ENCODE measurements around the gene IGIP. TPM values are rescaled to one million over a fixed set of nuclear protein-coding genes. Genes with fewer than 3 reads are reported as not detected.

The IGIP gene
- total RNA-seq, 1 experiment from 2014 or later = 1.7 TPM

- Mint-ChIP-seq H3K27ac (no peak overlapping the region), H3K27me3 (ENCODE audit: low read depth) (peaks cover 11% of the 10 kb centered on the region), H3K36me3 (no peaks in the 10 kb centered on the region), H3K4me3 (no peak overlapping the region), H3K9me3 (no peaks in the 10 kb centered on the region), H3K4me1 (peaks cover 11% of the 10 kb centered on the region)
- TF ChIP-seq NR2C2 (CRISPR knock-in tag; IDR thresholded peaks at IDR 0.05) (no peak), MAX (CRISPR knock-in tag; IDR thresholded peaks at IDR 0.05) (no peak), ZNF423 (CRISPR knock-in tag; IDR thresholded peaks at IDR 0.05) (peak; percentile 71)
- TF ChIP-seq, protein P1, sequence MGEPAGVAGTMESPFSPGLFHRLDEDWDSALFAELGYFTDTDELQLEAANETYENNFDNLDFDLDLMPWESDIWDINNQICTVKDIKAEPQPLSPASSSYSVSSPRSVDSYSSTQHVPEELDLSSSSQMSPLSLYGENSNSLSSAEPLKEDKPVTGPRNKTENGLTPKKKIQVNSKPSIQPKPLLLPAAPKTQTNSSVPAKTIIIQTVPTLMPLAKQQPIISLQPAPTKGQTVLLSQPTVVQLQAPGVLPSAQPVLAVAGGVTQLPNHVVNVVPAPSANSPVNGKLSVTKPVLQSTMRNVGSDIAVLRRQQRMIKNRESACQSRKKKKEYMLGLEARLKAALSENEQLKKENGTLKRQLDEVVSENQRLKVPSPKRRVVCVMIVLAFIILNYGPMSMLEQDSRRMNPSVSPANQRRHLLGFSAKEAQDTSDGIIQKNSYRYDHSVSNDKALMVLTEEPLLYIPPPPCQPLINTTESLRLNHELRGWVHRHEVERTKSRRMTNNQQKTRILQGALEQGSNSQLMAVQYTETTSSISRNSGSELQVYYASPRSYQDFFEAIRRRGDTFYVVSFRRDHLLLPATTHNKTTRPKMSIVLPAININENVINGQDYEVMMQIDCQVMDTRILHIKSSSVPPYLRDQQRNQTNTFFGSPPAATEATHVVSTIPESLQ (CRISPR knock-in tag; IDR thresholded peaks at IDR 0.05) = no peak
- ATAC-seq (no peak), DNase-seq (ENCODE audit: low spot score) (no peak)
- POLR2A ChIA-PET = interaction anchor here (0.6 kb wide), 1 partner anchor 866 kb away, joined by 4 read pairs; no protein-coding TSS in a partner anchor
- CTCF ChIA-PET = interaction anchor here (1.0 to 8.7 kb wide), 6 partner anchors 10 to 86 kb away, joined by 3 to 92 read pairs (median 4); no protein-coding TSS in a partner anchor
These were observed 33.5 kb downstream of the IGIP start for GRCh38 chr5:140159014-140159927.

DNA sequence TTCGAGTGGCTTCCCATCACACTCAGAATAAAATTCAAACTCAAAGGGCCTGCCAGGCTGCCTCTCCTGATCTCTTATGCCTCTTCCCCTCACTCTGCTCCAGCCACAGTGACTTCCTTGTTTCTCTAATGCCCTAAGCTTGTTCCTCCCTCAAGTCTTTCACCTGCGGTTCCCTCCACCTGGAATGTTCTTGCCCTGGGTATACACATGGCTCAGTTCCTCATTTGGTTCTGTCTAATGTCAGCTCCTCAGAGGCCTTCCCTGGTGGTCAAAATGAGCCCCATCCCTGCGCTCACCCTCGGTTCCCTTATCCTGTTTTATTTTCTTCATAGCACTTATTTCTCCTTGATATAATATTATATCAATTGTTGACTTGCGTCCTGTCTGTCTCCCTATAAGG lies 36.5 kb downstream of the IGIP start:
- ChIA-PET CTCF (interaction anchor here (0.6 to 1.2 kb wide), 3 partner anchors 16 to 350 kb away, joined by 3 to 5 read pairs (median 3); no protein-coding TSS in a partner anchor), POLR2A (interaction anchor here (1.0 kb wide), 1 partner anchor 84 kb away, joined by 3 read pairs; no protein-coding TSS in a partner anchor)
- Mint-ChIP-seq H3K36me3 (no peaks in the 10 kb centered on the region), H3K27ac (no peak overlapping the region), H3K4me1 (peaks cover 11% of the 10 kb centered on the region), H3K4me3 (no peak overlapping the region), H3K9me3 (no peaks in the 10 kb centered on the region), H3K27me3 (ENCODE audit: low read depth) (peaks cover 15% of the 10 kb centered on the region)
- TF ChIP-seq TCF7 (CRISPR knock-in tag; IDR thresholded peaks at IDR 0.05; ENCODE audit: low read depth) (no peak), OVOL2 (CRISPR knock-in tag; IDR thresholded peaks at IDR 0.05; ENCODE audit: borderline replicate concordance) (no peak), NFYB (CRISPR knock-in tag; conservative IDR thresholded peaks at IDR 0.05; ENCODE audit: low read depth) (no peak)
- no peak for DNase-seq (ENCODE audit: low spot score)
- ATAC-seq = no peak

DNA sequence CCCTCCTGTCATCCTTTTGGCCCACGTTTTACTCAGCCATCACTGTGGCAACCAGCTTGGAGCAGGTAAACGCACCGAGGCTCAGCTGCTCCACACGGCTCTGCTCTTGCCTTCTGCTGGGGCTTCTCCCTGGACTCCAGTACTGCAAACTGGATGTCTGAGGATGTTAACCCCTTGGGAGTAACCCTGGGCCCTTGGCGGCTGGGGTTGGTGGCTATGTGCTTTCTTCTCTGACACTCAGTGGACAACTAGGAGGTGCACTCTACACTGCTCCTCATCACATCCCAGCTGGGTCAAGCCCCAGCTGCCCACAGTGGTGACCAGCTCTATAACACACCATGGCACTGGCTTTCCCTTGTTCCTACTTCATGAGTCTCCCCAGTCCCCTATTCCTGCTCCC lies 37.0 kb downstream of the IGIP start:
- H3K4me1 Mint-ChIP-seq = peaks cover 11% of the 10 kb centered on the region
- CTCF ChIA-PET = interaction anchor here (1.2 kb wide), 1 partner anchor 17 kb away, joined by 5 read pairs; no protein-coding TSS in a partner anchor
- H3K27me3 Mint-ChIP-seq (ENCODE audit: low read depth) = peaks cover 15% of the 10 kb centered on the region
- H3K9me3 Mint-ChIP-seq = no peaks in the 10 kb centered on the region
- POLR2A ChIA-PET = no interaction called here
- no peaks in the 10 kb centered on the region for H3K36me3 Mint-ChIP-seq
- DNase-seq (ENCODE audit: low spot score) (no peak), ATAC-seq (no peak)
- H3K27ac Mint-ChIP-seq = no peak overlapping the region
- no peak overlapping the region for H3K4me3 Mint-ChIP-seq
- TF ChIP-seq FOXP4 (CRISPR knock-in tag; IDR thresholded peaks at IDR 0.05) (no peak), ZNF317 (CRISPR knock-in tag; IDR thresholded peaks at IDR 0.05; ENCODE audit: borderline replicate concordance, low read depth) (no peak), MLX (CRISPR knock-in tag; IDR thresholded peaks at IDR 0.05) (no peak), ZNF121 (CRISPR knock-in tag; IDR thresholded peaks at IDR 0.05) (no peak), ZNF532 (CRISPR knock-in tag; IDR thresholded peaks at IDR 0.05; ENCODE audit: borderline replicate concordance) (no peak)
- TF ChIP-seq, protein P2, sequence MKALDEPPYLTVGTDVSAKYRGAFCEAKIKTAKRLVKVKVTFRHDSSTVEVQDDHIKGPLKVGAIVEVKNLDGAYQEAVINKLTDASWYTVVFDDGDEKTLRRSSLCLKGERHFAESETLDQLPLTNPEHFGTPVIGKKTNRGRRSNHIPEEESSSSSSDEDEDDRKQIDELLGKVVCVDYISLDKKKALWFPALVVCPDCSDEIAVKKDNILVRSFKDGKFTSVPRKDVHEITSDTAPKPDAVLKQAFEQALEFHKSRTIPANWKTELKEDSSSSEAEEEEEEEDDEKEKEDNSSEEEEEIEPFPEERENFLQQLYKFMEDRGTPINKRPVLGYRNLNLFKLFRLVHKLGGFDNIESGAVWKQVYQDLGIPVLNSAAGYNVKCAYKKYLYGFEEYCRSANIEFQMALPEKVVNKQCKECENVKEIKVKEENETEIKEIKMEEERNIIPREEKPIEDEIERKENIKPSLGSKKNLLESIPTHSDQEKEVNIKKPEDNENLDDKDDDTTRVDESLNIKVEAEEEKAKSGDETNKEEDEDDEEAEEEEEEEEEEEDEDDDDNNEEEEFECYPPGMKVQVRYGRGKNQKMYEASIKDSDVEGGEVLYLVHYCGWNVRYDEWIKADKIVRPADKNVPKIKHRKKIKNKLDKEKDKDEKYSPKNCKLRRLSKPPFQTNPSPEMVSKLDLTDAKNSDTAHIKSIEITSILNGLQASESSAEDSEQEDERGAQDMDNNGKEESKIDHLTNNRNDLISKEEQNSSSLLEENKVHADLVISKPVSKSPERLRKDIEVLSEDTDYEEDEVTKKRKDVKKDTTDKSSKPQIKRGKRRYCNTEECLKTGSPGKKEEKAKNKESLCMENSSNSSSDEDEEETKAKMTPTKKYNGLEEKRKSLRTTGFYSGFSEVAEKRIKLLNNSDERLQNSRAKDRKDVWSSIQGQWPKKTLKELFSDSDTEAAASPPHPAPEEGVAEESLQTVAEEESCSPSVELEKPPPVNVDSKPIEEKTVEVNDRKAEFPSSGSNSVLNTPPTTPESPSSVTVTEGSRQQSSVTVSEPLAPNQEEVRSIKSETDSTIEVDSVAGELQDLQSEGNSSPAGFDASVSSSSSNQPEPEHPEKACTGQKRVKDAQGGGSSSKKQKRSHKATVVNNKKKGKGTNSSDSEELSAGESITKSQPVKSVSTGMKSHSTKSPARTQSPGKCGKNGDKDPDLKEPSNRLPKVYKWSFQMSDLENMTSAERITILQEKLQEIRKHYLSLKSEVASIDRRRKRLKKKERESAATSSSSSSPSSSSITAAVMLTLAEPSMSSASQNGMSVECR (CRISPR knock-in tag; IDR thresholded peaks at IDR 0.05; ENCODE audit: borderline replicate concordance) = no peak
- TF ChIP-seq, protein P3, sequence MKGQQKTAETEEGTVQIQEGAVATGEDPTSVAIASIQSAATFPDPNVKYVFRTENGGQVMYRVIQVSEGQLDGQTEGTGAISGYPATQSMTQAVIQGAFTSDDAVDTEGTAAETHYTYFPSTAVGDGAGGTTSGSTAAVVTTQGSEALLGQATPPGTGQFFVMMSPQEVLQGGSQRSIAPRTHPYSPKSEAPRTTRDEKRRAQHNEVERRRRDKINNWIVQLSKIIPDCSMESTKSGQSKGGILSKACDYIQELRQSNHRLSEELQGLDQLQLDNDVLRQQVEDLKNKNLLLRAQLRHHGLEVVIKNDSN (CRISPR knock-in tag; IDR thresholded peaks at IDR 0.05) = no peak

All from WTC11 (cell line).